Activated CD4-positive, alpha-beta T cell treated with anti-CD3 and anti-CD28 coated beads, Interleukin-2, amount 10 ng/mL, durations not matched to agents 7 days and 5 days (primary cell): ENCODE results near the gene SULT1B1. TPM values are rescaled to one million over a fixed set of nuclear protein-coding genes. Genes with fewer than 3 reads are reported as not detected.
"Not testable (repeated sequence)": the region's sequence is repeated elsewhere in the genome, so short reads cannot be mapped to it uniquely, and the experiment has no call there.

Experiments used
- CTCF ChIA-PET: fragments of 350-600 bp; sonication (Branson Sonifier 250); formaldehyde crosslinking; loops from one replicate; lab custom pipeline; 2021; ENCODE audit warnings: antibody characterized with exemption; lab: Charles Lee
- POLR2A ChIA-PET: fragments of 350-600 bp; sonication (Branson Sonifier 250); formaldehyde crosslinking; loops from one replicate; lab custom pipeline; 2021; ENCODE audit warnings: antibody characterized with exemption; lab: Charles Lee
- DNase-seq: peaks from one replicate; pipeline ENCODE4 v3.0.0-alpha.2; 2020
- H3K27ac Mint-ChIP-seq: one replicate; pipeline ENCODE4 v1.8.0; 2021; ENCODE audit warnings: mild to moderate bottlenecking, moderate library complexity, mixed read lengths
- H3K27me3 Mint-ChIP-seq: one replicate; pipeline ENCODE4 v1.8.0; 2021; ENCODE audit warnings: mixed read lengths
- H3K36me3 Mint-ChIP-seq: one replicate; pipeline ENCODE4 v1.8.0; 2021; ENCODE audit warnings: low read depth, mixed read lengths
- H3K4me1 Mint-ChIP-seq: one replicate; pipeline ENCODE4 v1.8.0; 2021; ENCODE audit warnings: mixed read lengths
- H3K4me3 Mint-ChIP-seq: one replicate; pipeline ENCODE4 v1.8.0; 2021; ENCODE audit warnings: mild to moderate bottlenecking, moderate library complexity, mixed read lengths
- H3K9me3 Mint-ChIP-seq: one replicate; pipeline ENCODE4 v1.8.0; 2021; ENCODE audit warnings: mixed read lengths
- total RNA-seq, 2 experiments: library from RNA; stranded (reverse); gene quantifications; one replicate each; pipeline ENCODE4 v1.2.3, GENCODE V29; 2021

The SULT1B1 gene
- total RNA-seq, 2 experiments from 2014 or later, result 6.3 to 7.1 TPM

DNA sequence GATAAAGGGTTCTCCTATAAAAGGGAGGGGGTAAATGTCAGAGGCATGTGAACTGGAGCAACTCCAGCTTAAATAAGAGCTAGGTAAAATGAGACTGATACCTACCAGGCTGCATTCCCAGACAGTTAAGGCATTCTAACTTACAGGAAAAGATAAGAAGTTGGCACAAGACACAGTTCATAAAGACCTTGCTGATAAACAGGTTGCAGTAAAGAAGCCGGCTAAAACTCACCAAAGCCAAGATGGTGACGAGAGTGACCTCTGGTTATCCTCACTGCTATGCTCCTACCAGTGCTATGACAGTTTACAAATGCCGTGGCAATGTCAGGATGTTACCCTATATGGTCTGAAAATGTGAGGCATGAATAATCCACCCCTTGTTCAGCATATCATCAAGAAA is 13.1 kb upstream of the SULT1B1 start:
- no peak for DNase-seq
- Mint-ChIP-seq H3K27me3 (no peaks in the 10 kb centered on the region), H3K36me3 (no peaks in the 10 kb centered on the region), H3K9me3 (no peaks in the 10 kb centered on the region), H3K4me3 (no peak overlapping the region), H3K4me1 (no peaks in the 10 kb centered on the region), H3K27ac (no peak overlapping the region)
- POLR2A ChIA-PET, result no interaction called here
- CTCF ChIA-PET, result no interaction called here

DNA sequence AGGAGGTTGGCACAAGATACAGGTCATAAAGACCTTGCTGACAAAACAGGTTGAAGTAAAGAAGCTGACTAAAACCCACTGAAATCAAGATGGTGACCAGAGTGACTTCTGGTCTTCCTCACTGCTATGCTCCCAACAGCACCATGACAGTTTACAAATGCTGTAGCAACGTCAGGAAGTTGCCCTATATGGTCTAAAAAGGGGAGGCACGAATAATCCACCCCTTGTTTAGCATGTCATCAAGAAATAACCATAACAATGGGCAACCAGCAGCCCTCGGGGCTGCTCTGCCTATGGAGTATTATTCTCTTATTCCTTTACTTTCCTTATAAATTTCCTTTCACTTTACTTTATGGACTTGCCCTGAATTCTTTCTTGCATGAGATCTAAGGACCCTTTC is 8.1 kb upstream of the SULT1B1 start:
- DNase-seq, H3K27ac Mint-ChIP-seq, H3K9me3 Mint-ChIP-seq, H3K27me3 Mint-ChIP-seq, POLR2A ChIA-PET, H3K36me3 Mint-ChIP-seq, H3K4me3 Mint-ChIP-seq: not testable (repeated sequence)
- H3K4me1 Mint-ChIP-seq, result peaks cover 12% of the 10 kb centered on the region
- CTCF ChIA-PET, result interaction anchor here (1.1 kb wide), 1 partner anchor 16 kb away, joined by 3 read pairs; no protein-coding TSS in a partner anchor

GRCh38 chr4:69765751-69766150 is 5.3 kb upstream of the SULT1B1 start:
- no peaks in the 10 kb centered on the region for H3K9me3 Mint-ChIP-seq
- CTCF ChIA-PET, result no interaction called here

DNA sequence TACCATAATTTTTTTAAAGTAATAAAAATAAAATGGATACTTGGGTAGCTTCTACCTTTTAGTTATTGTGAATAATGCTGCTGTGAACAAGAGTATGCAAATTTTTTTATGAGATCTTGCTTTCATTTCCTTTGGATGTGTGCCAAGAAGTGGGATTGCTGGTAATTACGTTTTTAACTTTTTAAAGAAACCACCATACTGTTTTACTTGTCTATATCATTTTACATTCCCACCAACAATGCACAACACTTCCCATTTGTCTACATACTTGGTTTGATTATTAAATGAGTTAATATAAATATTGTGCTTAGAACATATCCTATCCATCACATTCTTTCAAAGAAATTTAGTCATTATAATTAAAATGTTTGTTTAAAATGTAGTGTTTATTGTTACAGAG is 3.9 kb upstream of the SULT1B1 start:
- POLR2A ChIA-PET, result no interaction called here
- Mint-ChIP-seq H3K9me3 (no peaks in the 10 kb centered on the region), H3K27me3 (no peaks in the 10 kb centered on the region), H3K36me3 (peaks cover 3% of the 10 kb centered on the region), H3K27ac (no peak overlapping the region), H3K4me3 (no peak overlapping the region), H3K4me1 (peaks cover 33% of the 10 kb centered on the region)
- CTCF ChIA-PET, result no interaction called here
- no peak for DNase-seq

More at GRCh38 chr4:69765751-69766150, 5.3 kb upstream of the SULT1B1 start:
- H3K36me3 Mint-ChIP-seq, result peaks cover 2% of the 10 kb centered on the region
- H3K4me3 Mint-ChIP-seq, result no peak overlapping the region
- POLR2A ChIA-PET, result no interaction called here
- no peak overlapping the region for H3K27ac Mint-ChIP-seq
- DNase-seq, result no peak
- H3K4me1 Mint-ChIP-seq, result peaks cover 24% of the 10 kb centered on the region
- no peaks in the 10 kb centered on the region for H3K27me3 Mint-ChIP-seq

DNA sequence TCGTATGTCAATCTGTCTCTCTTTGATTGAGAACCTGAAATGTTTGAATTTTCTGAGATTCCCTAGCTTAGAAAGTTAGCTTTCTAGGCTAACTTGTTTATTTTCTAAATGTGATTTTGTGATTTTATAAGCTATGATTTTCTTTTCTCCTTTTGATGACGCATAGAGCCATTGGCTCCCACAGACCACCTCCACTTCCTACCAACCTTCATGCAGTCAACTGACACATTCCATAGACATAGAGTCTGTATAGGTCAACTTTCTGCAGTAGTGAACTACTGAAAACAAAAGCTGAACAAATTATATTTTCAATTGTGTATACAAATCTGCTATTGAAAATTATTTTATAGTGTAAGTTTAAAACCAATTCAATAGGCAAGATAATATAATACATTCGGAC is 2.8 kb upstream of the SULT1B1 start:
- peak overlapping the region; percentile 84 for H3K27ac Mint-ChIP-seq
- POLR2A ChIA-PET, result no interaction called here
- CTCF ChIA-PET, result no interaction called here

DNA sequence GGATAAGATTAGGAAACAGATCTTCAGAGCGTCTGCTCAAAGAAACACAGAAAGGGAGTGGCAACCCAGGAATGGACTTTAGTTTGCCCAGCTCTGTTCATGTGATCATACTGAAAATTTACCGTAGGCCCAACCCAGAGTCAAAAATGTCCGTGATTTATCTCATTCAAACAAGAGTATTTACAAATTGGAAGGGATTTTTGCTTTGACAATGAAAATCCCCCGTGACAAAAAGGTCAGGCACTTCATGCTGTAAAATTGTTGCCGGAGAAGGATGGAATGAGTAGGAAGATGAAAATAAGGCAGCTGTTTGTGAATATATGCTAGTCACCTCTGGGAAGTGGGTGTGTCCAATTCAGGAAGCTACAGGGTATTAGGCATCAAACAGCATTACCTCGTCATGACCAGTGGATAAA is 1.2 kb downstream of the SULT1B1 start:
- H3K9me3 Mint-ChIP-seq, result no peaks in the 10 kb centered on the region
- POLR2A ChIA-PET, result no interaction called here
- DNase-seq, result no peak
- CTCF ChIA-PET, result interaction anchor here (1.0 kb wide), 1 partner anchor 21 kb away, joined by 3 read pairs; no protein-coding TSS in a partner anchor
- H3K27ac Mint-ChIP-seq, result peak overlapping the region; percentile 63
- peaks cover 9% of the 10 kb centered on the region for H3K36me3 Mint-ChIP-seq
- H3K4me1 Mint-ChIP-seq, result peaks cover 47% of the 10 kb centered on the region
- peak overlapping the region; percentile 70 for H3K4me3 Mint-ChIP-seq
- H3K27me3 Mint-ChIP-seq, result no peaks in the 10 kb centered on the region

More for the DNA sequence above, 2.8 kb upstream of the SULT1B1 start:
- DNase-seq, result no peak
- H3K4me3 Mint-ChIP-seq, result no peak overlapping the region
- H3K9me3 Mint-ChIP-seq, result no peaks in the 10 kb centered on the region
- no peaks in the 10 kb centered on the region for H3K27me3 Mint-ChIP-seq
- H3K4me1 Mint-ChIP-seq, result peaks cover 39% of the 10 kb centered on the region
- H3K36me3 Mint-ChIP-seq, result peaks cover 8% of the 10 kb centered on the region

GRCh38 chr4:69757464-69757863 is 3.0 kb downstream of the SULT1B1 start:
- H3K9me3 Mint-ChIP-seq, result no peaks in the 10 kb centered on the region
- H3K4me1 Mint-ChIP-seq, result peaks cover 38% of the 10 kb centered on the region
- no peak overlapping the region for H3K4me3 Mint-ChIP-seq
- CTCF ChIA-PET, result no interaction called here
- POLR2A ChIA-PET, result no interaction called here
- H3K27me3 Mint-ChIP-seq, result no peaks in the 10 kb centered on the region
- no peak overlapping the region for H3K27ac Mint-ChIP-seq
- DNase-seq, result no peak
- peaks cover 9% of the 10 kb centered on the region for H3K36me3 Mint-ChIP-seq

- ChIA-PET POLR2A (no interaction called here), CTCF (no interaction called here)
- H3K27ac Mint-ChIP-seq, result no peak overlapping the region
- H3K4me1 Mint-ChIP-seq, result peaks cover 27% of the 10 kb centered on the region
- H3K4me3 Mint-ChIP-seq, result no peak overlapping the region
- DNase-seq, result no peak
- peaks cover 7% of the 10 kb centered on the region for H3K36me3 Mint-ChIP-seq
- H3K27me3 Mint-ChIP-seq, result no peaks in the 10 kb centered on the region
- peaks cover 2% of the 10 kb centered on the region for H3K9me3 Mint-ChIP-seq
Measured at GRCh38 chr4:69754926-69755580, 5.4 kb downstream of the SULT1B1 start.

- Mint-ChIP-seq H3K36me3 (peaks cover 1% of the 10 kb centered on the region), H3K4me1 (peaks cover 17% of the 10 kb centered on the region), H3K27me3 (no peaks in the 10 kb centered on the region), H3K4me3 (no peak overlapping the region), H3K27ac (no peak overlapping the region), H3K9me3 (peaks cover 2% of the 10 kb centered on the region)
- DNase-seq, result no peak
- CTCF ChIA-PET, result interaction anchor here (1.7 kb wide), 1 partner anchor 12 kb away, joined by 5 read pairs; no protein-coding TSS in a partner anchor
- POLR2A ChIA-PET, result no interaction called here
Measured at GRCh38 chr4:69753686-69754085, 6.7 kb downstream of the SULT1B1 start.

DNA sequence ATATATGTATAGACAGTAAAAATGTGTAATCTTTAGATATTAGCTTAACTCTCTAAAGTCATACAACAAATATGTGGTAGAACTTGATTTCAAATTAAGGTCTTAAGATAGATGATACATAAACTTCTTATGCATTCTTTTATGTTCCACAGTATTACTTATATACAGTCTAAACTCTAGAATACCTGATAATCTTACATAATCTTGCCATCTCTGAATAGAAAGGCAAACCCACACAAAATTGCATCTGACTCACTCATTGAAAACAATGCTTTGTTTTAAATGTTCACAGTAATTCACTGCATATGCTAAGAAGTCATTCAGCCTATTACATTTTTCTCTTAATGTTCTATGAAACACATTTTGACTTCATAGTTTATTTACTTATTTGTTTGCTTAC is 10.1 kb downstream of the SULT1B1 start:
- ChIA-PET POLR2A (no interaction called here), CTCF (no interaction called here)
- H3K27ac Mint-ChIP-seq, result no peak overlapping the region
- H3K4me1 Mint-ChIP-seq, result no peaks in the 10 kb centered on the region
- H3K4me3 Mint-ChIP-seq, result no peak overlapping the region
- H3K36me3 Mint-ChIP-seq, result peaks cover 9% of the 10 kb centered on the region
- no peaks in the 10 kb centered on the region for H3K27me3 Mint-ChIP-seq
- no peak for DNase-seq
- peaks cover 12% of the 10 kb centered on the region for H3K9me3 Mint-ChIP-seq

- no peak for DNase-seq
- no peaks in the 10 kb centered on the region for H3K27me3 Mint-ChIP-seq
- ChIA-PET CTCF (no interaction called here), POLR2A (no interaction called here)
- H3K4me3 Mint-ChIP-seq, result no peak overlapping the region
- no peak overlapping the region for H3K27ac Mint-ChIP-seq
- H3K4me1 Mint-ChIP-seq, result no peaks in the 10 kb centered on the region
- H3K36me3 Mint-ChIP-seq, result peaks cover 9% of the 10 kb centered on the region
- peaks cover 12% of the 10 kb centered on the region for H3K9me3 Mint-ChIP-seq
Measured at GRCh38 chr4:69749771-69750170, 10.6 kb downstream of the SULT1B1 start.

- H3K4me1 Mint-ChIP-seq, result no peaks in the 10 kb centered on the region
- no peaks in the 10 kb centered on the region for H3K27me3 Mint-ChIP-seq
- H3K27ac Mint-ChIP-seq, result no peak overlapping the region
- ChIA-PET CTCF (interaction anchor here (0.8 to 1.2 kb wide), 2 partner anchors 12 to 28 kb away, joined by 3 read pairs; partner anchors contain the start of gene SULT1B1), POLR2A (no interaction called here)
- DNase-seq, result no peak
- no peak overlapping the region for H3K4me3 Mint-ChIP-seq
- peaks cover 12% of the 10 kb centered on the region for H3K9me3 Mint-ChIP-seq
- peaks cover 9% of the 10 kb centered on the region for H3K36me3 Mint-ChIP-seq
Measured at GRCh38 chr4:69748173-69748572, 12.2 kb downstream of the SULT1B1 start.

DNA sequence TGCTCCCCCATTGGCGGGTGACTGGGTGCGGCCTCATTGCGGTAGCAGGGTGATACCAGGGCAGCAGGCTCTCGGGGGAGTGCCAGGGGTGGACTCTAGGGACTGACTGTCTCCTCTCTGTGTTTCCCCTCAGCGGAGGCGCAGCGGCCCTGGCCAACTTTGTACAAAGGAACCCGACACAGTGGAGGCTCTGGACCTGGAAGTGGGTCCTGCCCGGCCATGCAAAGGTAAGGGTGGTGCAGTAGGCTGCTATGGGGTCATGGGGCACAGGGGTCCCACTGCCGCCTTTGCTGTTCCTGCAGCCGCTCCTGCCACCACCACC is 16.3 kb downstream of the SULT1B1 start:
- Mint-ChIP-seq H3K4me3 (no peak overlapping the region), H3K27ac (no peak overlapping the region), H3K27me3 (no peaks in the 10 kb centered on the region), H3K4me1 (no peaks in the 10 kb centered on the region), H3K36me3 (peaks cover 9% of the 10 kb centered on the region), H3K9me3 (peaks cover 14% of the 10 kb centered on the region)
- ChIA-PET CTCF (no interaction called here), POLR2A (no interaction called here)
- no peak for DNase-seq
